SK-N-SH (cell line): ENCODE data around the gene UBE3B.

Source experiments
- FOXM1 ChIP-seq: IDR thresholded peaks from 2 replicates; pipeline ENCODE4 v1.4.0; 2012; ENCODE audit warnings: low read depth, mild to moderate bottlenecking
- JUND ChIP-seq: IDR thresholded peaks from 2 replicates; pipeline ENCODE4 v1.4.0; 2012
- NRF1 ChIP-seq: IDR thresholded peaks from 2 replicates; pipeline ENCODE4 v1.6.1; 2012; ENCODE audit warnings: low read depth, mild to moderate bottlenecking, low read length
- RCOR1 ChIP-seq: fragments of 150-350 bp; IDR thresholded peaks from 2 replicates; pipeline ENCODE4 v1.6.1; 2017; ENCODE audit warnings: antibody characterized with exemption, low read length
- RXRA ChIP-seq: IDR thresholded peaks from 2 replicates; pipeline ENCODE4 v1.4.0; 2012; ENCODE audit warnings: low read depth, mild to moderate bottlenecking, borderline replicate concordance
- TCF12 ChIP-seq: IDR thresholded peaks from 2 replicates; pipeline ENCODE4 v1.4.0; 2012
- TF ChIP-seq, protein P1 (sequence below): fragments of 200-600 bp; sonication (generic); IDR thresholded peaks from 2 replicates; pipeline ENCODE4 v1.6.1; 2017; ENCODE audit warnings: antibody characterized with exemption, mild to moderate bottlenecking, moderate library complexity
- TF ChIP-seq, protein P2 (sequence below): IDR thresholded peaks from 2 replicates; pipeline ENCODE4 v1.6.1; 2012; ENCODE audit warnings: mild to moderate bottlenecking, low read depth, low read length, moderate library complexity
- TF ChIP-seq, protein P3 (sequence below): fragments of 150-350 bp; IDR thresholded peaks from 2 replicates; pipeline ENCODE4 v1.6.1; 2017; ENCODE audit warnings: antibody characterized with exemption, low read length, low read depth, borderline replicate concordance

GRCh38 chr12:109458086-109458485 is 19.3 kb upstream of the UBE3B start:
- TF ChIP-seq JUND = no peak
- no peak for TF ChIP-seq RXRA
- TF ChIP-seq, protein P1, sequence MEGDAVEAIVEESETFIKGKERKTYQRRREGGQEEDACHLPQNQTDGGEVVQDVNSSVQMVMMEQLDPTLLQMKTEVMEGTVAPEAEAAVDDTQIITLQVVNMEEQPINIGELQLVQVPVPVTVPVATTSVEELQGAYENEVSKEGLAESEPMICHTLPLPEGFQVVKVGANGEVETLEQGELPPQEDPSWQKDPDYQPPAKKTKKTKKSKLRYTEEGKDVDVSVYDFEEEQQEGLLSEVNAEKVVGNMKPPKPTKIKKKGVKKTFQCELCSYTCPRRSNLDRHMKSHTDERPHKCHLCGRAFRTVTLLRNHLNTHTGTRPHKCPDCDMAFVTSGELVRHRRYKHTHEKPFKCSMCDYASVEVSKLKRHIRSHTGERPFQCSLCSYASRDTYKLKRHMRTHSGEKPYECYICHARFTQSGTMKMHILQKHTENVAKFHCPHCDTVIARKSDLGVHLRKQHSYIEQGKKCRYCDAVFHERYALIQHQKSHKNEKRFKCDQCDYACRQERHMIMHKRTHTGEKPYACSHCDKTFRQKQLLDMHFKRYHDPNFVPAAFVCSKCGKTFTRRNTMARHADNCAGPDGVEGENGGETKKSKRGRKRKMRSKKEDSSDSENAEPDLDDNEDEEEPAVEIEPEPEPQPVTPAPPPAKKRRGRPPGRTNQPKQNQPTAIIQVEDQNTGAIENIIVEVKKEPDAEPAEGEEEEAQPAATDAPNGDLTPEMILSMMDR = no peak
- TF ChIP-seq, protein P2, sequence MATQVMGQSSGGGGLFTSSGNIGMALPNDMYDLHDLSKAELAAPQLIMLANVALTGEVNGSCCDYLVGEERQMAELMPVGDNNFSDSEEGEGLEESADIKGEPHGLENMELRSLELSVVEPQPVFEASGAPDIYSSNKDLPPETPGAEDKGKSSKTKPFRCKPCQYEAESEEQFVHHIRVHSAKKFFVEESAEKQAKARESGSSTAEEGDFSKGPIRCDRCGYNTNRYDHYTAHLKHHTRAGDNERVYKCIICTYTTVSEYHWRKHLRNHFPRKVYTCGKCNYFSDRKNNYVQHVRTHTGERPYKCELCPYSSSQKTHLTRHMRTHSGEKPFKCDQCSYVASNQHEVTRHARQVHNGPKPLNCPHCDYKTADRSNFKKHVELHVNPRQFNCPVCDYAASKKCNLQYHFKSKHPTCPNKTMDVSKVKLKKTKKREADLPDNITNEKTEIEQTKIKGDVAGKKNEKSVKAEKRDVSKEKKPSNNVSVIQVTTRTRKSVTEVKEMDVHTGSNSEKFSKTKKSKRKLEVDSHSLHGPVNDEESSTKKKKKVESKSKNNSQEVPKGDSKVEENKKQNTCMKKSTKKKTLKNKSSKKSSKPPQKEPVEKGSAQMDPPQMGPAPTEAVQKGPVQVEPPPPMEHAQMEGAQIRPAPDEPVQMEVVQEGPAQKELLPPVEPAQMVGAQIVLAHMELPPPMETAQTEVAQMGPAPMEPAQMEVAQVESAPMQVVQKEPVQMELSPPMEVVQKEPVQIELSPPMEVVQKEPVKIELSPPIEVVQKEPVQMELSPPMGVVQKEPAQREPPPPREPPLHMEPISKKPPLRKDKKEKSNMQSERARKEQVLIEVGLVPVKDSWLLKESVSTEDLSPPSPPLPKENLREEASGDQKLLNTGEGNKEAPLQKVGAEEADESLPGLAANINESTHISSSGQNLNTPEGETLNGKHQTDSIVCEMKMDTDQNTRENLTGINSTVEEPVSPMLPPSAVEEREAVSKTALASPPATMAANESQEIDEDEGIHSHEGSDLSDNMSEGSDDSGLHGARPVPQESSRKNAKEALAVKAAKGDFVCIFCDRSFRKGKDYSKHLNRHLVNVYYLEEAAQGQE = no peak
- TF ChIP-seq FOXM1 = no peak
- TF ChIP-seq, protein P3, sequence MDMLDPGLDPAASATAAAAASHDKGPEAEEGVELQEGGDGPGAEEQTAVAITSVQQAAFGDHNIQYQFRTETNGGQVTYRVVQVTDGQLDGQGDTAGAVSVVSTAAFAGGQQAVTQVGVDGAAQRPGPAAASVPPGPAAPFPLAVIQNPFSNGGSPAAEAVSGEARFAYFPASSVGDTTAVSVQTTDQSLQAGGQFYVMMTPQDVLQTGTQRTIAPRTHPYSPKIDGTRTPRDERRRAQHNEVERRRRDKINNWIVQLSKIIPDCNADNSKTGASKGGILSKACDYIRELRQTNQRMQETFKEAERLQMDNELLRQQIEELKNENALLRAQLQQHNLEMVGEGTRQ = no peak
- TF ChIP-seq NRF1 = no peak
- TF ChIP-seq RCOR1 = no peak
- no peak for TF ChIP-seq TCF12
